Smooth muscle cell (in vitro differentiated cells): ENCODE data around the gene ODR4. TPM values are rescaled to one million over a fixed set of nuclear protein-coding genes. Genes with fewer than 3 reads are reported as not detected.

ENCODE experiments used
- DNase-seq: peaks from one replicate; lab custom pipeline; 2025; ENCODE audit not compliant: unreplicated experiment; lab: John Stamatoyannopoulos, UW
- H2AFZ ChIP-seq: fragments of 200-600 bp; sonication (generic); 2 replicates; pipeline ENCODE4 v1.6.0; 2016; ENCODE audit warnings: antibody characterized with exemption, low read depth, mild to moderate bottlenecking
- H3F3A ChIP-seq: fragments of 200-600 bp; sonication (generic); 2 replicates; pipeline ENCODE4 v1.6.0; 2017; ENCODE audit warnings: antibody characterized with exemption, low read depth
- H3K27ac ChIP-seq: fragments of 200-600 bp; sonication (generic); 2 replicates; pipeline ENCODE4 v1.5.1; 2016; ENCODE audit warnings: low read depth, mild to moderate bottlenecking
- H3K27me3 ChIP-seq: fragments of 200-600 bp; sonication (generic); 2 replicates; pipeline ENCODE4 v1.6.1; 2016; ENCODE audit warnings: low read depth, mild to moderate bottlenecking
- H3K36me3 ChIP-seq: fragments of 200-600 bp; sonication (generic); 2 replicates; pipeline ENCODE4 v1.5.1; 2016; ENCODE audit warnings: low read depth
- H3K4me1 ChIP-seq: fragments of 200-600 bp; sonication (generic); 2 replicates; pipeline ENCODE4 v1.5.1; 2016; ENCODE audit warnings: low read depth
- H3K4me2 ChIP-seq: fragments of 200-600 bp; sonication (generic); 2 replicates; pipeline ENCODE4 v1.6.0; 2016; ENCODE audit warnings: mild to moderate bottlenecking
- H3K4me3 ChIP-seq: fragments of 200-600 bp; sonication (generic); 2 replicates; pipeline ENCODE4 v1.5.1; 2016; ENCODE audit warnings: mild to moderate bottlenecking
- H3K79me2 ChIP-seq: fragments of 200-600 bp; sonication (generic); 2 replicates; pipeline ENCODE4 v1.6.0; 2016; ENCODE audit warnings: low read depth, mild to moderate bottlenecking
- H3K9ac ChIP-seq: fragments of 200-600 bp; sonication (generic); 2 replicates; pipeline ENCODE4 v1.6.0; 2016; ENCODE audit warnings: low read depth
- H3K9me3 ChIP-seq: fragments of 200-600 bp; sonication (generic); replicated peaks from 2 replicates; pipeline ENCODE4 v1.5.1; 2016; ENCODE audit warnings: low read depth
- H4K20me1 ChIP-seq: fragments of 200-600 bp; sonication (generic); 2 replicates; pipeline ENCODE4 v1.6.0; 2016; ENCODE audit warnings: low read depth
- WGBS: methylation state at CpG from one replicate; pipeline ENCODE4 v1.1.7; 2016; ENCODE audit warnings: low lambda C conversion rate; 5-methylcytosine and 5-hydroxymethylcytosine counted together
- polyA plus RNA-seq: library from polyadenylated mRNA; unstranded; fragments of >200 nt; fragmentation: Nextera tagmentation; extraction: Ambion mirVana; gene quantifications from 2 replicates; pipeline ENCODE4 v1.2.1, GENCODE V29; 2016
- total RNA-seq: library from RNA; depleted of rRNA; stranded (reverse); fragments of >200 nt; gene quantifications from 2 replicates; pipeline ENCODE4 v1.2.3, GENCODE V29; 2014
- TF ChIP-seq, protein P1 (sequence below): fragments of 200-600 bp; sonication (generic); IDR thresholded peaks from 2 replicates; pipeline ENCODE4 v1.5.1; 2017; ENCODE audit warnings: borderline replicate concordance, mild to moderate bottlenecking, antibody characterized with exemption; ENCODE audit not compliant: insufficient read depth, poor library complexity, severe bottlenecking

The ODR4 gene
- total and polyA plus RNA-seq, 2 experiments from 2014 or later: 17.5 to 36.9 TPM

DNA sequence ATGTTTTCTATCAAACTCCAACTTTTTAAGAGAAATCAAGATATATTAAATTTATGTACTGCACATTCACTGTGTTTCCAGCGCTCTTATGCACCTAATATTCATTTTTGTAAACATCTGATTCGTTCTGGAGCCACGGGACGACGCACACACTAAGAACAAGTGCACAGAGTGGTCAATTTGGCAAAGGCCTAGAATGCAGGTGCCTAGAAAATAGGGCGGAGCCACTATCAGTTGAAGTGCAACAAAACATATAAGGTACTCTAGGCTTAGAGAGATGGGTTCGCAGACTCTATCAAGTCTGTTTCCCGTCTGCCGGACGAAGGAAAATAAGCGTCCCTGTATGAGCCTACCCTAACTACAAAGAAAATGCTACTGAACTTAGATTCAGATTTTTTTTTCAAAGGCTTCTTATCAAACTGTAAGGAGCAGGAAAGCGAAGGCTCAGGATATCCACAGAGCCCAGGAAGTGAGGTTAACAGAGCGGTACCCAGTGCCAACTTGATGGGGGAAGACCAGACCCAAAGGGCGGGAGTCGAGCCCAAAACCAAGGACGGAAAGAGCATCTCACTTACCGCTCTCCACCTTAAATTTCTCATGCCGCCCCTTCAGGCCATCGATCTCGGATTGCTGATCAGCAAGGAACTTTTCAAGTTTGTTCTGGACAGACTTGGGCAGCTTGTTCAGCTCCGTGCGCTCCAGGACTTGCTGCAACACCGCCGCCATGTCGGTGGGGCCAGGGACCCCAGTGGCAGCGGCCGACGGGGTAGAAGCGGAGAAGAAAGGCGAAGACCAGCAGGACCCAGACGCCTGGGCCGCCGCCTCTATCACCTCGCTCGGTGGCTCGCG, 1.1 kb upstream of the ODR4 start:
- TF ChIP-seq, protein P1, sequence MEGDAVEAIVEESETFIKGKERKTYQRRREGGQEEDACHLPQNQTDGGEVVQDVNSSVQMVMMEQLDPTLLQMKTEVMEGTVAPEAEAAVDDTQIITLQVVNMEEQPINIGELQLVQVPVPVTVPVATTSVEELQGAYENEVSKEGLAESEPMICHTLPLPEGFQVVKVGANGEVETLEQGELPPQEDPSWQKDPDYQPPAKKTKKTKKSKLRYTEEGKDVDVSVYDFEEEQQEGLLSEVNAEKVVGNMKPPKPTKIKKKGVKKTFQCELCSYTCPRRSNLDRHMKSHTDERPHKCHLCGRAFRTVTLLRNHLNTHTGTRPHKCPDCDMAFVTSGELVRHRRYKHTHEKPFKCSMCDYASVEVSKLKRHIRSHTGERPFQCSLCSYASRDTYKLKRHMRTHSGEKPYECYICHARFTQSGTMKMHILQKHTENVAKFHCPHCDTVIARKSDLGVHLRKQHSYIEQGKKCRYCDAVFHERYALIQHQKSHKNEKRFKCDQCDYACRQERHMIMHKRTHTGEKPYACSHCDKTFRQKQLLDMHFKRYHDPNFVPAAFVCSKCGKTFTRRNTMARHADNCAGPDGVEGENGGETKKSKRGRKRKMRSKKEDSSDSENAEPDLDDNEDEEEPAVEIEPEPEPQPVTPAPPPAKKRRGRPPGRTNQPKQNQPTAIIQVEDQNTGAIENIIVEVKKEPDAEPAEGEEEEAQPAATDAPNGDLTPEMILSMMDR: no peak

GRCh38 chr1:186375929-186376319, 286 bp downstream of the ODR4 start:
- H3K9ac ChIP-seq: peak overlapping the region; percentile 97
- peaks cover 85% of the 10 kb centered on the region for H3K79me2 ChIP-seq
- no peaks in the 10 kb centered on the region for H3K27me3 ChIP-seq
- H3K4me3 ChIP-seq: peak overlapping the region; percentile 90
- H4K20me1 ChIP-seq: peaks cover 16% of the 10 kb centered on the region
- H3K4me2 ChIP-seq: peak overlapping the region; percentile 98
- peaks cover 22% of the 10 kb centered on the region for H3K4me1 ChIP-seq
- peak overlapping the region; percentile 99 for H3K27ac ChIP-seq
- no peaks in the 10 kb centered on the region for H3F3A ChIP-seq
- DNase-seq: no peak
- WGBS: under 1% methylated on average over 12 of the region's 12 CpGs
- H3K36me3 ChIP-seq: peaks cover 8% of the 10 kb centered on the region
- TF ChIP-seq, protein P1: no peak
- peak overlapping the region; percentile 56 for H2AFZ ChIP-seq
- H3K9me3 ChIP-seq: no peaks in the 10 kb centered on the region

More for the DNA sequence above, 1.1 kb upstream of the ODR4 start:
- no peaks in the 10 kb centered on the region for H3F3A ChIP-seq
- H3K9ac ChIP-seq: peak overlapping the region; percentile 97
- peaks cover 16% of the 10 kb centered on the region for H3K36me3 ChIP-seq
- H3K9me3 ChIP-seq: no peaks in the 10 kb centered on the region
- no peak for DNase-seq
- peaks cover 22% of the 10 kb centered on the region for H3K4me1 ChIP-seq
- H3K27me3 ChIP-seq: no peaks in the 10 kb centered on the region
- peaks cover 81% of the 10 kb centered on the region for H3K79me2 ChIP-seq
- peak overlapping the region; percentile 99 for H3K27ac ChIP-seq
- H2AFZ ChIP-seq: peak overlapping the region; percentile 92
- H4K20me1 ChIP-seq: peaks cover 16% of the 10 kb centered on the region
- WGBS: 1% methylated on average over 35 of the region's 37 CpGs
- H3K4me2 ChIP-seq: peak overlapping the region; percentile 98
- H3K4me3 ChIP-seq: peak overlapping the region; percentile 90

GRCh38 chr1:186386725-186387383, 11.2 kb downstream of the ODR4 start:
- Histone ChIP-seq H3K27me3 (no peaks in the 10 kb centered on the region), H3K27ac (no peak overlapping the region), H3K4me2 (no peak overlapping the region), H3K79me2 (peaks cover 8% of the 10 kb centered on the region), H3K9ac (no peak overlapping the region), H3K4me3 (no peak overlapping the region), H3K36me3 (peaks cover 22% of the 10 kb centered on the region), H3F3A (no peaks in the 10 kb centered on the region), H3K9me3 (no peaks in the 10 kb centered on the region), H4K20me1 (no peaks in the 10 kb centered on the region), H2AFZ (no peak overlapping the region), H3K4me1 (no peaks in the 10 kb centered on the region)
- DNase-seq: no peak
- TF ChIP-seq, protein P1: no peak
- WGBS: 95% methylated on average over 3 of the region's 3 CpGs
